Activated naive CD8-positive, alpha-beta T cell treated with anti-CD3 and anti-CD28 coated beads for 36 hours (primary cell): ENCODE data around the gene CAMTA1. TPM values are rescaled to one million over a fixed set of nuclear protein-coding genes. Genes with fewer than 3 reads are reported as not detected.

Experiments used
- DNase-seq: peaks from one replicate; pipeline ENCODE4 v3.0.0; 2021
- H3K27ac Mint-ChIP-seq: one replicate; pipeline ENCODE4 v1.8.0; 2022; ENCODE audit warnings: mild to moderate bottlenecking, moderate library complexity, mixed read lengths
- H3K27me3 Mint-ChIP-seq: one replicate; pipeline ENCODE4 v1.8.0; 2022; ENCODE audit warnings: mild to moderate bottlenecking, mixed read lengths
- H3K36me3 Mint-ChIP-seq: one replicate; pipeline ENCODE4 v1.8.0; 2021; ENCODE audit warnings: mild to moderate bottlenecking, mixed read lengths
- H3K4me1 Mint-ChIP-seq: one replicate; pipeline ENCODE4 v1.8.0; 2021; ENCODE audit warnings: mixed read lengths
- H3K4me3 Mint-ChIP-seq: one replicate; pipeline ENCODE4 v1.8.0; 2022; ENCODE audit warnings: mild to moderate bottlenecking, moderate library complexity, mixed read lengths
- H3K9me3 Mint-ChIP-seq: one replicate; pipeline ENCODE4 v1.8.0; 2022; ENCODE audit warnings: mixed read lengths
- total RNA-seq, 2 experiments: library from RNA; stranded (reverse); gene quantifications; one replicate each; pipeline ENCODE4 v1.2.3, GENCODE V29; 2021

CAMTA1 gene
- total RNA-seq, 2 experiments from 2014 or later = 70.4 to 71.4 TPM

GRCh38 chr1:7501723-7502603, 716.7 kb downstream of the CAMTA1 start:
- Mint-ChIP-seq H3K27ac (no peak overlapping the region), H3K9me3 (no peaks in the 10 kb centered on the region), H3K27me3 (no peaks in the 10 kb centered on the region), H3K4me1 (no peaks in the 10 kb centered on the region), H3K4me3 (no peak overlapping the region), H3K36me3 (no peaks in the 10 kb centered on the region)
- no peak for DNase-seq

GRCh38 chr1:7503691-7504437, 718.6 kb downstream of the CAMTA1 start:
- H3K27me3 Mint-ChIP-seq = no peaks in the 10 kb centered on the region
- H3K4me3 Mint-ChIP-seq = no peak overlapping the region
- no peaks in the 10 kb centered on the region for H3K9me3 Mint-ChIP-seq
- H3K36me3 Mint-ChIP-seq = no peaks in the 10 kb centered on the region
- DNase-seq = no peak
- no peaks in the 10 kb centered on the region for H3K4me1 Mint-ChIP-seq
- no peak overlapping the region for H3K27ac Mint-ChIP-seq

- no peak for DNase-seq
- no peak overlapping the region for H3K4me3 Mint-ChIP-seq
- H3K27me3 Mint-ChIP-seq = no peaks in the 10 kb centered on the region
- H3K4me1 Mint-ChIP-seq = no peaks in the 10 kb centered on the region
- no peaks in the 10 kb centered on the region for H3K36me3 Mint-ChIP-seq
- no peaks in the 10 kb centered on the region for H3K9me3 Mint-ChIP-seq
- no peak overlapping the region for H3K27ac Mint-ChIP-seq
Measured at GRCh38 chr1:7504438-7504720, 719.1 kb downstream of the CAMTA1 start.

GRCh38 chr1:7505094-7505770, 720.0 kb downstream of the CAMTA1 start:
- DNase-seq = no peak
- Mint-ChIP-seq H3K4me1 (no peaks in the 10 kb centered on the region), H3K36me3 (no peaks in the 10 kb centered on the region), H3K4me3 (no peak overlapping the region), H3K9me3 (no peaks in the 10 kb centered on the region), H3K27me3 (no peaks in the 10 kb centered on the region), H3K27ac (no peak overlapping the region)

- no peak for DNase-seq
- H3K27ac Mint-ChIP-seq = no peak overlapping the region
- H3K4me1 Mint-ChIP-seq = no peaks in the 10 kb centered on the region
- no peaks in the 10 kb centered on the region for H3K36me3 Mint-ChIP-seq
- H3K27me3 Mint-ChIP-seq = no peaks in the 10 kb centered on the region
- H3K9me3 Mint-ChIP-seq = no peaks in the 10 kb centered on the region
- no peak overlapping the region for H3K4me3 Mint-ChIP-seq
Measured at GRCh38 chr1:7505771-7506453, 720.7 kb downstream of the CAMTA1 start.

- Mint-ChIP-seq H3K27ac (no peak overlapping the region), H3K36me3 (no peaks in the 10 kb centered on the region), H3K4me1 (no peaks in the 10 kb centered on the region), H3K4me3 (no peak overlapping the region), H3K9me3 (no peaks in the 10 kb centered on the region), H3K27me3 (no peaks in the 10 kb centered on the region)
- no peak for DNase-seq
Measured at GRCh38 chr1:7506454-7507284, 721.4 kb downstream of the CAMTA1 start.

GRCh38 chr1:7507285-7508019, 722.2 kb downstream of the CAMTA1 start:
- DNase-seq = no peak
- no peaks in the 10 kb centered on the region for H3K9me3 Mint-ChIP-seq
- no peak overlapping the region for H3K4me3 Mint-ChIP-seq

GRCh38 chr1:7508052-7508933, 723.0 kb downstream of the CAMTA1 start:
- H3K27me3 Mint-ChIP-seq = no peaks in the 10 kb centered on the region
- H3K9me3 Mint-ChIP-seq = no peaks in the 10 kb centered on the region
- no peak overlapping the region for H3K4me3 Mint-ChIP-seq
- H3K36me3 Mint-ChIP-seq = no peaks in the 10 kb centered on the region
- no peak overlapping the region for H3K27ac Mint-ChIP-seq
- H3K4me1 Mint-ChIP-seq = no peaks in the 10 kb centered on the region
- DNase-seq = no peak

More at GRCh38 chr1:7507285-7508019, 722.2 kb downstream of the CAMTA1 start:
- Mint-ChIP-seq H3K27ac (no peak overlapping the region), H3K36me3 (no peaks in the 10 kb centered on the region), H3K27me3 (no peaks in the 10 kb centered on the region), H3K4me1 (no peaks in the 10 kb centered on the region)

- DNase-seq = no peak
- no peaks in the 10 kb centered on the region for H3K27me3 Mint-ChIP-seq
- H3K4me1 Mint-ChIP-seq = no peaks in the 10 kb centered on the region
- H3K9me3 Mint-ChIP-seq = no peaks in the 10 kb centered on the region
- H3K27ac Mint-ChIP-seq = no peak overlapping the region
- H3K4me3 Mint-ChIP-seq = no peak overlapping the region
- H3K36me3 Mint-ChIP-seq = no peaks in the 10 kb centered on the region
Measured at GRCh38 chr1:7508934-7509519, 723.8 kb downstream of the CAMTA1 start.

GRCh38 chr1:7509598-7509997, 724.3 kb downstream of the CAMTA1 start:
- Mint-ChIP-seq H3K27ac (no peak overlapping the region), H3K27me3 (no peaks in the 10 kb centered on the region), H3K4me3 (no peak overlapping the region), H3K9me3 (no peaks in the 10 kb centered on the region), H3K4me1 (no peaks in the 10 kb centered on the region), H3K36me3 (no peaks in the 10 kb centered on the region)
- DNase-seq = no peak

- H3K9me3 Mint-ChIP-seq = no peaks in the 10 kb centered on the region
- H3K4me1 Mint-ChIP-seq = no peaks in the 10 kb centered on the region
- DNase-seq = no peak
- H3K27ac Mint-ChIP-seq = no peak overlapping the region
- H3K36me3 Mint-ChIP-seq = no peaks in the 10 kb centered on the region
- no peak overlapping the region for H3K4me3 Mint-ChIP-seq
- H3K27me3 Mint-ChIP-seq = no peaks in the 10 kb centered on the region
Measured at GRCh38 chr1:7510389-7510931, 725.2 kb downstream of the CAMTA1 start.

GRCh38 chr1:7511381-7511780, 726.1 kb downstream of the CAMTA1 start:
- Mint-ChIP-seq H3K9me3 (no peaks in the 10 kb centered on the region), H3K4me3 (no peak overlapping the region), H3K27me3 (no peaks in the 10 kb centered on the region), H3K36me3 (no peaks in the 10 kb centered on the region), H3K27ac (no peak overlapping the region), H3K4me1 (no peaks in the 10 kb centered on the region)
- DNase-seq = no peak
